EH (cell line): ENCODE measurements around the gene DSTN.
A peak's percentile ranks its signal among the peaks of the same experiment; 100 is the strongest.

Experiments used
- DNase-seq: peaks from one replicate; pipeline ENCODE4 v3.0.0-alpha.2; 2015; ENCODE audit warnings: low read depth

DSTN gene

DNA sequence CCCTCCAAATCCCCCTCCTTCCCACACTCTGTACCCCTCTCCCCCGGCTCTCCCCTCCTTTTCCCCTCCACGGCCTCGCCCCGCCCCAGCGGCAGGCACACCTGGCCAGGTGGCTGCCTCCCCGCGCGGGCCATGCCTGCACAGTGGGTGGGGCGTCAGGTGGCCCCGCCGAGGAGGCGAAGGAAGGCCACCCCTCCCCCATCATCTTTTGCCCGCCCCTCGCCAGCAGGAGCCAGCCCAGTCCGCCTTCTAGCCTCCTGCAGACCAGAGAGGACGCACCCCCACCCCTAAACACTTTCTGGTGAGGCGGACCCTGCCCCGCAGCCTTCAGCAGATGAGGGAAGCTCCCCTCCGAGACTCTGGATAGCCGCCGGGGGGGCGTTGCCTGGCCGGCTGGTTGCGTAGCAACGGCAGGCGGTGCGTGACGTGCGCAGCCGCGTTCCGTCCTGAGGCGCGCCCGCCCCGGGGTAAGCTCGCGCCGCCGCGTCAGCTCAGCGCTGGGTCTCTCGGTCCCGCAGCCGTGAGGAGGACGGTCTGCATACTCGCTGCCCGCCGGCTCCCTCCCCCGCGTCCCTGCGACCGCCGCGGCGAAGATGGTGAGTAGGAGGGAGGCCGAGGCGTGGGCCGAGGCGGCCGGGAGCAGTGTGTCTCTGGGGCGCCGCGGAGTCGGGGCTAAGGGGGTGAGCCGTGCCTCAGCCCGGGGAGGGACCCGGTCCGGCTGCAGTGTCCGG lies at the start of gene DSTN:
Gene DSTN, plus strand, starts transcription at position 460 of the 731 bp plus-strand sequence. Its CDS starts 134 bp downstream, at position 594.
- DNase-seq: peak; percentile 99

DNA sequence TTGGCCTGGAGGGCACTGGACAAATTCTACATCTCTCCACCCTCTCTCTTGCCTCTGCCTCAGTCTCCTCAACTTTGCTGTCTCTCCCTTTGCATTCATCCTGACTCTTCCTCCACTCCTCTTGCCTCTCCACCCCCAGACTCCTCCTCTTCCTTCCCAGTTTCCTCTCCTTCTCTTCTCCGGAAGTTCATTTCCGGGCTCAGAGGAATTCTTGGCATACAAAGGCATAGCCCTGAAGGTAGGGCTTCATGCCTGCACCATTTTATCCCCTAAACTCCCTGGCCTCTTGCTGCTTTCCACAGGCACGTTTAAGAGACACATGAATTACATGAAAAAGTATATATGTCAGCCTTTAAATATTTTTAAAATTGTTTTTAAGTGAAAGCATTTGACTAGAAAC lies 49.3 kb upstream of the DSTN start:
- DNase-seq: peak; percentile 37

DNA sequence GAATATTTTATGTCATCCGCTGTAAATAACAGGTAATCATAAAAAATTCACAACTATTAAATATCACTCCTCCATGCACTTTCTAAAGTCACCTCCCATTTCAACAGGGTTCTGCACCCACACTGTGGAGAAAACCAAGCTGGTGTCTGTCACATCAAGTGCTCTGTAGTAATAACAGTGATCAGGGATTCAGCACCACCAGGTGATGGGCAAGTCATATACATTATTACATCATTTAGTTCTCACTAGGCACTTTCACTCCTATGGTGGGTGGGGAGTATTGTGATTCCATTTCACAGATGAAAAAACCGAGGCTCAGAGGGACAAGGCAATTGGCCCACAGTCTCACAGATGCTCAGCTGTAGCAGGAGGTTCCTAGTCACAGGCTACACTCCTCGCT lies 47.3 kb upstream of the DSTN start:
- no peak for DNase-seq

DNA sequence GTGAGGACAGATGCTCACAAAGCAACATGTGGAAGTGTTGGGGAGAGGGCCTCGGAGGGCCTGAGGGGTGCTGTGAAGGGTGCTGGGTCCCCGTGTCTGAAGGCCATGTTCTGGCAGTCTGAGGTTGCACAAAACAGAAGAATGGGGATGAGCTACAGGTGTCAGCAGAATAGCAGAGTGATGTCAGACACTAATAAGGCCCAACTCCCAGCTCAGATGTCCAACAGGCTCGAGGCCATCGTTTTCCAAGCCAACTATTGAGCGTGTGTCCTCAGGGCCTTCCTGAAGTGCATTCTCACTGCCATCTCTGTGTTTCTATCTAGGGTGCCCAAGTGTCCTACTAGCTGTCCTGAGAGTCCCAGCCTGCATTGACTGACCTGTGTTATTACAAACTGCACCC lies 46.5 kb upstream of the DSTN start:
- DNase-seq: no peak

DNA sequence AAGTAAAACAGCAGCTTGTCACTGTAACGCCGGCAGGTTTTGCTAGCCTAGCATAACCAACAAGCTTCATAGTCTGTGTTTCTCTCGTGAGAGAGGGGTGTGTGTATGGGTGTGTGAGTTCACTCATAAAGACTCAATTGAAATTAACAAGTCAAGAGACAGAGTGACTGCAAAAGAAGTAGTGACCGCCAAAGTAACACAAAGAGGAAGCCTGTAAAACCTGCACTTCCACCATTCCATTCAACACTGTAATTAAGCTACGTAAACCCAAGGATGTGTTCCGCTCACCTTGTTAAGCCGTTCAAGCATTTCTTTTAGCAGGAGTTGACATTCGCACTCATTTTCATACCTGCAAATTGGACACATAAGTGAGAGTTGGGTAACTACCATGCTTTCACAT lies 45.3 kb upstream of the DSTN start:
- DNase-seq: no peak

DNA sequence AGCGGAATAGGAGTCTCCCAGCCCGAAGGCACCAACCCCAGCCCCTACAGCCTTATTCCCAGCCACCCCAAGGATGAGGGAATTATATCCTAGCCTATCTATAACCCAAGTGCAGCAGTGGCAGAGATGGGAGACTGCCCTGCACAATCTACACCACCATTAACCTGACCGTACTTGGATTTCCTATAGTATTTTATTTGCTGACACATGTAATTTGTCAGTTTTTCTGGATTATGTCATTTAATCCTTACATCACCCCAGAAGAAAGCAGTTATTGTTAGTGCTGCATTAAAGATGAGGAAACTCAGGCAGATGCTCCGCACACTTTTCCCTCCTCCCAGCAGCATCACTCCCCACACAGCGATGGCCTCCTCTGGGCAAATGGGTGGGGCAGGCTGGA lies 44.7 kb upstream of the DSTN start:
- DNase-seq: no peak

DNA sequence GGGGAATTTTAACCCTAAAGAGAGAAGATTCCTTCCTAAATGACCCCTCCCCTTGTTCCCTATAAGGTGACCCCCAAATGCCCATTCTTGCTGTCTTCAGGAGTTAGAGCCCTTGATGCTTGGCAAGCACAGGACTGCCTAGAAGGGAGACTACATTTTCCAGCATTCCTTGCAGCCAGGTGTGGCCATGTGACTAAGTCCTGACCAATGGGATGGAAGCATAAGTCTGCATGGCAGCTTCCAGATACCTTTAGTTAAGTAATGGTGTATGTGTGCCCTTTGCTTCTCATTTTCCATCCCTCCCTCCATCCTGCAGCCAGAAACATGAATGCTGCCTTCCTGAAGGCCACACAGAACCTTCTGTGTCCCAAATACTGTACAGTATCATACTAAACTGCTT lies 44.2 kb upstream of the DSTN start:
- peak; percentile 44 for DNase-seq

DNA sequence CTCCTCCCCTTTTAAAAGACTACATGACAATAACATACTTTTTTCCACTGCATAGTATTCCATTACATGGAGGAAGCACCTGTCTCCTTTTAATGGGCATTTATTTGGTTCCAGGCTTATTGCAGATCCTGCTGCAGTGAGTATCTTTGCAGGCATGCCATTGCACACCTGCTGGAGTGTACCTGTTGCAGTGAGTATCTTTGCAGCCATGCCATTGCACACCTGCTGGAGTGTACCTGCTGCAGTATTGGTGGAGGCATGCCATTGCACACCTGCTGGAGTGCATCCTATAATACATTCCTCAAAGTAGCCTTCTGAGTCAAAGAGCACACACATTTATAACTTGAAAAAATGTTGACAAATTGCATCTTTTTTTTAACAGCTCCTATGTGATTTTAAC lies 40.3 kb upstream of the DSTN start:
- no peak for DNase-seq

DNA sequence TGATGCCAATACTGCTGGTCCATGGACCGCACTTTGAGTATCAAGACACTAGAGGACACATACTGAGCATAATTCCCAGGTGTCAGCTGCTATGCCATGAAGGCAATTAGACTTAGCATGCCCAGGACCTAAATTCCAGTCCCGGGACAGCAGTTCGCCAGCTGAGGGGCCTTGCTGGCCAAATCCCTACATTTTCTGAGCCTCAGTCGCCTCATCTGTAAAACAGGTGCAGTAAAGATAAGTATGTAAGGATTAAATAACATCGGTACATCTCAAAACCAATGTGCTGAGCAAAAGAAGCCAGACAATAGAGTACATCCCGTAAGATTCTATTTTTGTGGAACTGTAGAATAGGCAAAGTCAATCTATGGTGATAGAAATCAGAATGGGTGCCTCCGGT lies 39.7 kb upstream of the DSTN start:
- no peak for DNase-seq

DNA sequence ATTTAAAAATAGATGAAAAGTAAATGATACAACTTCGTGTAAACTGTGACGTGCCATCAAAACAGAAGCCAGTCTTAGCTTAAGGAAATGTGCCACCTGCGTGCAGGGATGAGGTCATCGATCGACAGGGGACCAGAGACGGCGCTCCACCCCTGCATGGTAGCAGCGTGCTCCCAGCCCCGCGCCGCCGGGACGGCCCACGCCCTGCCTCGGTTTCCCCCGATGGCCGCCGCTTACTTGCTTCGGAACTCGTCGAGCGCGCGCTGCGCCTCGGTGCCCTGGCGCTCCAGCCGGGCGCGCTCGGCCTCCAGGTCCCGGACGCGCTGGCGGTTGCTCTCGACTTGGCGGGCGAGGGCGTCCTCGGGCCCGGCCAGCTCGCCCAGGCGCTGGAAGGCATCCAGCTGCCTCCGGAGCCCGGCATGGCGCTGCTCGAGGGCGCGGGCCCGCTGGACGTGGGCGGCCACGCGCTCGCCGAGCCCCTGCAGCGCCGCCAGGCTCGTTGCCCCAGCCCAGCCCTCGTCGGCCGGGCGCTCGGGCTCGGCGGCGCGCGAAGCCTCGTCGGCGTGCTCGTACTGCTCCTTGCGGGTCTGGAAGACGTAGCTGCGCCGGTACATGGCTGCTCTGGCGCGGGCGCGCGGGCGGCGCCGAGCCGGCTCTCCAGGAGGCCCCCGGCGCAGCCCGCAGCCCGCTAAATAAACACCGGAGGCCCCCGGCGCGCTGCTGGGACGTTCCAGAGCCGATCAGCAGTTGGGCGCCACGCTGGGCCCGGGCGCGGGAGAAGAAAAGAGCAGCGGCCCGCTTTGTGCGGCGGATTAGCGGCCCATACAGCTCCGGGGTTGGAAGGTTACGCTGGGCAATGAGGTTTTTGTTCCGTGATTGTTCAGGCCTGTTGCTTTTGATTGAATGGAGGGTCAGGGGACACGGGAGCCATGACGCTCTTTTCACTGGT lies 38.9 kb upstream of the DSTN start, which contains the start of gene BFSP1:
Gene BFSP1, minus strand, starts transcription at position 664 of the 949 bp plus-strand sequence. Its CDS starts 50 bp downstream, at position 614.
- DNase-seq: peak; percentile 75

DNA sequence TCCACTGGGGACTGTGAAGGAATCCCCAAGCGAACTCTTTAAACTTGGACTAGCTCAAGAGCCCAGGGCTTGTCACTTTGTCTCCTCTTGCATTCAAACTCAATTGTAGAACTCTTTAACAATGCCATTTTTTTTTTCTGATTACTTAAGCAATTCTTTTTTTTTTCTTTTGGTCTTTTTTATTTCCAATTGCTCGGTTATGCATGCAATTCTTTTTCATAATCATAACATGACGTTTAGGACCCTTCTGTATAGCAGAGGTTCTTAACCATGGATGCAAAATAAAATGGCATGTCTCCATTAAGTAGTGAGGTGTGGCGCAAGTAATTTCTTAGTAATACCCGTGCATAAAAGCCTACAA lies 38.2 kb upstream of the DSTN start:
- no peak for DNase-seq

DNA sequence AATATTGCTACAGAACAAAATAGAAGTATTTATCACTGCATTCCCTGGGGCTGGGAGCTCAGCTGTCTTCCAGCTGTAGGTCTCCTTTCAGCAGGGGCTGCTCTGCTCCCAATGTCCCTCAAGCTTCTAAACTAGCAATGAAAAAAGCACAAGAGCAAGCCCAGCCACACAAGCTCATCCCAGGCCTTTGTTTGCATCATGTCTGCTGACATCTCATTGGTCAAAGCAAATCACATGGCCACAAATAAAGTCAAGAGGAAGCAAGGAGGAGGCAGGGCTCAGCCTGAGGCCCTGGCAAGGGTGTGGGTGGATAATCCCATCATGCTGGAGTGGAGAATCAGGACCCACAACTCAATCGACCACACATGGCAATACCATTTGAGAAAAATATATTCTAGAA lies 36.5 kb upstream of the DSTN start:
- DNase-seq: peak; percentile 80

DNA sequence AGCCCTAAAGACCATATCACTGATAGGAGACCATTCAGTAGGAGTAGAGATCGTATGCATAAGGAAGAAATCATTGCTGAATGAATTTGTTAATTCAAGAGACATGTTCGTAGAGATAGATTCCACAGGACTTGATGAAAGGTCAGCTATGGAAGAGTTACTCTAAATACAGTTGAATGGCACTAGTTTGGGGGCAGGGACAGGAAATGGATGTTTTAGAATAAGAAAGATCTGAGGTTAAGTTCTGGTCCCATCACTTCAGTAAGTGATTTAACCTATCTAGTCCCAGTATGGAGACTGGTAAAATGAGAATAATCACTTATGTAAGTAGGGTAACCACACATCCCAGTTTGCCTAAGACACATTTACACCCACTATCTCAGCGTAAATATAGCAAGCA lies 35.8 kb upstream of the DSTN start:
- DNase-seq: no peak

DNA sequence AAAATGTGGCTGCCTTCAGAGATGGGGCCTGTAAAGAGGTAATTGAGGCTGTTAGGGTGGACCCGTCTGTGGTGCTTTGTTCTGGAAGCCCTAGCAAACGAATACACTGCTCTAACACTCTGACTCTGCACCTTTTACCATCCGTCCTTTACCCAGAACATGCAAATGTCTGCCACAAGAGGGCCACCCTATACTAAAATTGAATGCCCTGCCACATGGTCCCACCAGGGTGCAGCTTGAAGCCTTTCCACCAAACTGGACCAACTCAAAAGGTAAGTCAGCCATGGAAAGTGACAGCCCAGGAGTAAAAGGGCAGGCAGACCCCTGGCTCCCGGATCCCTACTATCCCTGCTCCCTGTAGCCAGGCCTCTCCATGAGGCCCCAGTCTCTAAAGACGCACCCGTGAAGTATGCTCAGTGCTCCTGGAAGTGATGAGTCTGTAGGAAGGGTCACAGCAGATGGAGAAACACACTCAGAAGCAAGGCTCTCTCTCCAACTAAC lies 32.9 kb upstream of the DSTN start:
- peak; percentile 83 for DNase-seq

DNA sequence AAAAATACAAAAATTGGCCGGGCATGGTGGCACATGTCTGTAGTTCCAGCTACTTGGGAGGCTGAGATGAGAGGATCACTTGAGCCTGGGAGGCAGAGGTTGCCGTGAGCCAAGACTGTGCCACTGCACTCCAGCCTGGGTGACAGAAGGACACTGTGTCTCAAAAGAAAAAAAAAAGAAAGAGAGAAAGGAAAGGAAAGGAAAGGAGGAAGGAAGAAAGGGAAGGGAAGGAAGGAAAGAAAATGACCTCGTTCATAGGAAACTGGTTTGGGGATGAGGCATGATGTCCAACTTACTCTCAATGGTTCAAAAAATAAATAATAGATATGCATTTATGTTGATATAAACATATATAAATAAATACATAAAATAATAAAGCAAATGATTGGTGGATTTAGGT lies 31.9 kb upstream of the DSTN start:
- DNase-seq: no peak

DNA sequence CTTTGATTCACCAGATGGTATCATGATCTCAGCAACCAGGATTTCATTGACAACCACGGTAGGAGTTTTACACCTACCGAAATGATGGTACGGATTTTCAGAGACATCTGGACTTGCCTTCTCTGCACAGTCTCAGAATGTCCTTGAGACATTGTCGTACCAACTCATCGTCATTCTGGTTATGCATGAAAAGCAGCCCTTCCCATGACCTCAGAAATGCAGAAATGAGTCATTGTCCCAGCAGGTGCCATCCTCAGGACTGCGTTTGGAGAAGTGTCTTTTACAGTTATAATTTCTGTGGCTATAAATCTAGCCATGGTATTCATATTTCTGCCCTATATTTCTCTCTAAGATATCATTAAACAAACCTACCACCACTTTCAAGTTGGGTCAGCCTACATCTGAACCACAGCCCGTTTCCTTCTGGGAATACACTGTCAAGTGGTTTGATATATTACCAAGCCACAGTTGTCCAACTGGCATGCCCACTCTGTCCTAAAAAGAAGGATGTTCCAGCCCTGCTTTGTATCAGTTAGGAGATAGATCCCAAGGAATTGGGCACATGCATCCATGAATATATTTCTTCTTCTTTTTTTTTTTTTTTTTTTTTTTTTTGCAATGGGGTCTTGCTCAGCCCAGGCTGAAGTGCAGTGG lies 31.2 kb upstream of the DSTN start:
- peak; percentile 38 for DNase-seq

DNA sequence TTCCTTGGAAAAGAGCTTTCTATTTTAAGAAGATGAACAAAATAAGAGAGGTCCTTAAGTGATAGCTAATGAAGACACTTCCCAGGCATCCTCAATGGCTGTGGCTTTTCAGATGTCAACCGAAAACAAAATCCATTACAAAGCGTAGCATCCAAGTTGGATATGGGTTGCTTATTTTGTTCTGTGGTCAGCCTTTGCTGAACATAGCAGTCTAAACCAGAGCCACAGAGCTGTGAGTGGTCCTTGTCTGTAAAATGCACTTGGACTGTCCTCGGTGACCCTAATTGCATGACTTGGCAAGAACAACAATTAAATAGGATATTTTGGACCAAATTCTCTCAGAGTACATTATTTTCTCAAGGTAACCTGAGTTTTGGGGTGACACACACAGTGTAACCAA lies 28.3 kb upstream of the DSTN start:
- DNase-seq: no peak

DNA sequence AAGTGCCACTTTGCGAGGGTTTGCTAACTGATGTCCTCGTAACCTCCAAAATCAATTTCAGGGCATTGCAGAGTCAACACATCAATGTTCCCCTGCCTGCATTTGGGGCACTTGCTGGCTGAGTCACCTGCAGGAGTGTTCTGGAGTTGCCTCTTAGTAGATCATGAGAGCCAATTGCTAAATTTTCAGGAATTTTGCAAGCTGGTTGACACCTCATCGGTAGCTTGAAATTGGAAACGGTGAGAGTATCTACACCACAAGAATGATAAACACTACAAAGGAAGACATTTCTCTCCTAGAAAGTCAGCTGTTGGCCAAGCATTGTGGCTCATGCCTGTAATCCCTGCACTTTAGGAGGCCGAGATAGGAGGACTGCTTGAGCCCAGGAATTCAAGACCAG lies 27.9 kb upstream of the DSTN start:
- peak; percentile 82 for DNase-seq

DNA sequence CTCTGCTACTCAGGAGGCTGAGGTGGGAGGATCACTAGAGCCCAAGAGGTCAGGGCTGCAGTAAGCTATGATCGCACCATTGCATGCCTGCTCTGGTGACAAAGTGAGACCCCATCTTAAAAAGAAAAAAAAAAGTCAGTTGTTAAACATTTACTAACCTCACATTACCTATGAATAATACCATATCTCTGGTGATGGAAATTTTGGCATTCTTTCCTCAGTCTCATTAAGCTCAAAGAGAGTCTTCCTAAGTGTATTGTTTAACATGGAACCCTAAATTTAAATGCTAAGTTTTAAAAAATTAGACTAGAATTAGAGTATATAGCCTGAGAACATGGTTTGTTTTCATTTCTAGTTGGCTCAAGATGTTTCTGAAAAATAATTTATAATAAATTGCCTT lies 27.4 kb upstream of the DSTN start:
- DNase-seq: no peak

DNA sequence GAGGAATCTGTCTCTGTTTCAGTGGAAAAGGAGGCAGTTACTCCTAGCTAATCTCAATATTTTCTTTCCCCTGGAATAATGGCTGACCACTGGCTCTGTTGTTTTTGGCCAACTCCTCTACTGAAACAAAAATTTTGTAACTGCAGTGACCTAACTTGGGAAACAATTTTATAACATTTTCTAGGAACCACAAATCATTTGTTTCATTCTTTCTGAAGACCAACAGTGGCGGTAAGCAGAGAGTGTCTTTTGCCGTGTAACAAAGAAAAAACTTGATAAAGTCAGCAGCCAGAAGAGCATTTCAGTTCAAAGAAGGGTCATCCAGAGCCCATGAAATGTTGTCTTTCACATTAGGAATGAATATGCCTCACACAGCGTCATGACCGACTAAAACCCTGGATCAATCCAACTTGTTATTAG lies 26.9 kb upstream of the DSTN start:
- peak; percentile 97 for DNase-seq

DNA sequence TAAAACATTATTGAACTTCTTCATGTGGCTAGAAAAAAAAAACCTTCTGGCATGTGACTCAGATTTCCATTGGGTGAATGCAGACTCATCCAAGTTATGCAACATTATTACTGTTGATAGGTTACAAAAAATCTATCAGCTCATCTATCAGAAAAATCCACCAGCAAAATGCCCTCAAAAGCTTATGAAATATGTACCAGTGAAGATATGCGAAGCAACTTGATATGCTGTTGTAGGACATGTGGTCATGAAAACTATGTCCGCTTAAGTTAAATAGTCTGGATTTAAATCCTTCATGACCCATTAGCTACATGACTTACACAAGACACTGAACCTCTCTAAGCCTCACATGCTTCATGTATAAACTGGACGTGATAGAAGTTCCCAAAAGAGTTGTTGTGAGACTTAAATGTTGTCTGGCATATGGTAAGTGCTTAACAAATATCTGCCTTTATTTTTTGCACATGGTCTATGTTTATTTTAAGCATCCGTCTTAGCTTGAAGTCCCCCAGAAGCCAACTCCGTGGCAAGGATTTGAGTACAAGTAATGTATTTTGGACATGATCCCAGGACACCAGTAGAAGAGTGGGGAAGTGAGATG lies 26.2 kb upstream of the DSTN start:
- peak; percentile 80 for DNase-seq

DNA sequence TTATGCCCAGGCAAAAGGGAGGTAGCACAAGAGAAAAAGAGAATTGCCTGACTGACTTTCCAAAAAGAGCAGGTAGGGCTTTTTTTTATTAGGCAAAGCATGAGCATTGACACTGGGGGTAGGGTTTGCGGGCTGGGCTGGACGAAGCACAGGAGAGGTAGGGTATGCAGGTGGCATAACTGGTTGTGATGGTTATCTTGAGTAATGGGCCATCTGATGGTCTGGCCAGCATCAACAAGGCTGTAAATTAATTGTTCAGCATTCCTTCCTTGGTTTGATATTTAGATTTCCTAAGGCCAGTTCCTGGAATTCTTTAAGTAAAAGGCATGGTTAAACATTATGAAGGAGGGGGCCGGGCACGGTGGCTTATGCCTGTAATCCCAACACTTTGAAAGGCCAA lies 24.7 kb upstream of the DSTN start:
- DNase-seq: no peak
